GM19468 (cell line): ENCODE data around the gene HS3ST3B1.

Experiments used
- ATAC-seq: cut with Tn5 transposase; IDR thresholded peaks from one replicate; pipeline ENCODE4 v1.9.1; 2021; ENCODE audit warnings: mild to moderate bottlenecking, moderate library complexity, moderate number of reproducible peaks; ENCODE audit not compliant: unreplicated experiment; ENCODE audit errors: extremely low read depth

The HS3ST3B1 gene

DNA sequence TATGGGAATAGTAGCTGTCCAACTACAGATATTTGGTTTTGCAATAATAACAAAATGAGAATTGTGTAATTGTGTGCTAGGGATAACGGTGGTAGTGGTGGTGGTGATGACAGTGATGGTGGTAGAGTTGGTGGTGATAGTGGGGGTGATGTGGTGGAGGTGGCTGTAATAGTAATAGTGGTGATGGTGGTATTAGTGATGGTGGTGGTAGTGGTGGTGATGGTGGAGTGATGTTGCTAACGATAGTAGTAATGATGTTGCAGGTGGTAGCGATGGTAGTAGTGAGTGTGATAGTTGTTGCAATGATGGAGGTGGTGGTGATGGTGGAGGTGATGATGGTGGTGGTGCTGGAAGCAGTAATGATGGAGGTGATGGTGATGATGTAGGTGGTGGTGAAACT lies 94.4 kb downstream of the HS3ST3B1 start:
- ATAC-seq: no peak

DNA sequence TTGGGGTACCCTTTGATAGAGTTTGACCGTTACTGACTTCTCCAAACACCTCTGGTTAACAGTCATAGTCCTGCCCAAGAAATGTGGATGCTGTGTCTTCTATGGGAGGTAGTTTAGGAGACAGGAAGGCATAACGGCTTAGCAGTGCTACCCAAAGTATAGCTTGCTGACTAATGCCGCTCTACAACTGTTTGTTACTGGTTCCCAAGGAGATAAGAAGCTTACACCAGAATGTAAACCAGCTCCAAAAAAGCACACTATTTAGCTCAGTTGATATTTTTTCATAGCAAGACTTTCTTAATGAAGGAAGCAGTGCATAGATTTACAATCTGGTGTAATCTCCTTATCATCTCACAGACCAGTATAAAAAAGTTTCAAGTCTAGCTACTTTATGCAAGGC lies 95.7 kb downstream of the HS3ST3B1 start:
- no peak for ATAC-seq

DNA sequence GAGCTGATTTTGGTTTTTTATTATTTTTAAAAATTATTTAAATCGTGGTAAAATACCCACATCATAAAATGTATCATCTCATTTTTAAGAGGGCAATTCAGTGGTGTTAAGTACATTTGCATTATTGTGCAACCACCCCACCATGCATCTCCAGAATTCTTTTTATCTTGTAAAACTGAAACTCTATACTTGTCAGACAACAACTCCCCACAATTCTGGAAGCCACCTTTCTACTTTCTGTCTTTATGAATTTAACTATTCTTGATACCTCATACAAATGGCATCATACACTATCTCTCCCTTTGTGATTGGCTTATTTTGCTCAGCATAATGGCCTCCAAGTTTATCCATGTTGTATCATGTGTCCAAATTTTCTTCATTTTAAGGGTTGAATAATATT lies 97.9 kb downstream of the HS3ST3B1 start:
- no peak for ATAC-seq
